AG10803 (cell line): ENCODE measurements around the gene SLC2A9.

Experiments
- DNase-seq: peaks from one replicate; pipeline ENCODE4 v3.0.0; 2010; ENCODE audit warnings: low read depth
- H3K4me3 ChIP-seq: 2 replicates; pipeline ENCODE4 v1.5.1; 2011; ENCODE audit warnings: mild to moderate bottlenecking, low read length, control low read depth
- TF ChIP-seq, protein P1 (sequence below): conservative IDR thresholded peaks from 2 replicates; pipeline ENCODE4 v1.5.1; 2011; ENCODE audit warnings: mild to moderate bottlenecking, low read length, control low read depth, inconsistent platforms

Gene SLC2A9

DNA sequence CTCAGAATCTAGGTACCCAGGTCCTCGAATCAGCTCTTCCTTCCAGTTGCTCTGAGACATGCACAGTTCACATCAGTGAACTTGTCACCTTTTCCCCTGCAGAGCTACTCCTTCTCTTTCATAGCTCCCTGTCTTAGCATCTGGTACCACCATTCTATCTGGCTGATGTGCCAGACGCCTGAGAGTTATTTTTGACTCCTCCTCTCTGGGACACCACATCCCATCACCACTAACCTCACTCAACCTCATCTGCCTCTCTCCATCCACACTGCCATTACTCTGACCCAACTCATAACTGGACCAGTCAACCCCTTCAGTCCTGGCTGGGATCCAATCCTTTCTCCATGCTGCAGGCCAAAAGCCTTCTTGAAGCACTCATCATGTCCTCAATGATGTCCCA, 44.5 kb downstream of the SLC2A9 start:
- no peak for DNase-seq
- TF ChIP-seq, protein P1, sequence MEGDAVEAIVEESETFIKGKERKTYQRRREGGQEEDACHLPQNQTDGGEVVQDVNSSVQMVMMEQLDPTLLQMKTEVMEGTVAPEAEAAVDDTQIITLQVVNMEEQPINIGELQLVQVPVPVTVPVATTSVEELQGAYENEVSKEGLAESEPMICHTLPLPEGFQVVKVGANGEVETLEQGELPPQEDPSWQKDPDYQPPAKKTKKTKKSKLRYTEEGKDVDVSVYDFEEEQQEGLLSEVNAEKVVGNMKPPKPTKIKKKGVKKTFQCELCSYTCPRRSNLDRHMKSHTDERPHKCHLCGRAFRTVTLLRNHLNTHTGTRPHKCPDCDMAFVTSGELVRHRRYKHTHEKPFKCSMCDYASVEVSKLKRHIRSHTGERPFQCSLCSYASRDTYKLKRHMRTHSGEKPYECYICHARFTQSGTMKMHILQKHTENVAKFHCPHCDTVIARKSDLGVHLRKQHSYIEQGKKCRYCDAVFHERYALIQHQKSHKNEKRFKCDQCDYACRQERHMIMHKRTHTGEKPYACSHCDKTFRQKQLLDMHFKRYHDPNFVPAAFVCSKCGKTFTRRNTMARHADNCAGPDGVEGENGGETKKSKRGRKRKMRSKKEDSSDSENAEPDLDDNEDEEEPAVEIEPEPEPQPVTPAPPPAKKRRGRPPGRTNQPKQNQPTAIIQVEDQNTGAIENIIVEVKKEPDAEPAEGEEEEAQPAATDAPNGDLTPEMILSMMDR, result no peak
- H3K4me3 ChIP-seq, result no peak overlapping the region

DNA sequence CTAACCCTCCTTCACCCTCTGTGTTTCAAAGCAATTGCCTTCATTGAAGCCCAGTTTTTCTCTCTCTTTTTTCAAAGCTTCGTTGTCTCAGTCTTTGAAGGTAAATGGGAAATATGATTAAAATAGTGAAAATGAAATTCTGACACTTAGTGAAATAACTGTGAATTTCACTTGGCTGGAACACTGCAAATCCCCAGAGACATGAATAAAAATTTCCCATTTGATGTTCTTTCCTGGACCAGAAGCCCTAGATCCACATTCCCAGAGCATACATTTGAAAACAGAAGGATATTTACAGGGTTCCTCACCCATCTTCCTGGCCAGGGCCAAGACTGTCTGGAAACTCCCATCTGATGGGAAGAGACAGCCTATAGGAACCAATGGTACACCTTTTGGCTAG, 45.0 kb downstream of the SLC2A9 start:
- H3K4me3 ChIP-seq, result no peak overlapping the region
- TF ChIP-seq, protein P1, result no peak
- DNase-seq, result no peak

DNA sequence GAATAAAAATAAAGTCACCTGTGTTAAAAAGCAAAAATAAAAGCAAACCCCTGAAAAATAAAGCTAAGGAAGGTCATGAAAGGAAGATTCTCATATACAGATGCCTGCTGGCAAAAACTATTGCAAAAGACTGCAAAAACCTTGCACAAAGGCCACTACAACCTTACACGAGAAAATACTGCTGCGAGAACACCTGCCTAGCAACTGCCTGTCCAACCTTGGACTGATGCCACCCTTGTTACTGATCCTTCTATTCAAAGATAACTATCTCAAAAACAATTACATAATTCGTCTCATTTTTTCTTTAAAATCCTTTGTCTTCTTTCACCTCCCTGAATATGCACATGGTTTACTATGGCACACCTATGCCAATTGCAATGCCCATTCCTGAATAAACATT, 49.6 kb downstream of the SLC2A9 start:
- no peak overlapping the region for H3K4me3 ChIP-seq
- TF ChIP-seq, protein P1, result no peak
- DNase-seq, result no peak

DNA sequence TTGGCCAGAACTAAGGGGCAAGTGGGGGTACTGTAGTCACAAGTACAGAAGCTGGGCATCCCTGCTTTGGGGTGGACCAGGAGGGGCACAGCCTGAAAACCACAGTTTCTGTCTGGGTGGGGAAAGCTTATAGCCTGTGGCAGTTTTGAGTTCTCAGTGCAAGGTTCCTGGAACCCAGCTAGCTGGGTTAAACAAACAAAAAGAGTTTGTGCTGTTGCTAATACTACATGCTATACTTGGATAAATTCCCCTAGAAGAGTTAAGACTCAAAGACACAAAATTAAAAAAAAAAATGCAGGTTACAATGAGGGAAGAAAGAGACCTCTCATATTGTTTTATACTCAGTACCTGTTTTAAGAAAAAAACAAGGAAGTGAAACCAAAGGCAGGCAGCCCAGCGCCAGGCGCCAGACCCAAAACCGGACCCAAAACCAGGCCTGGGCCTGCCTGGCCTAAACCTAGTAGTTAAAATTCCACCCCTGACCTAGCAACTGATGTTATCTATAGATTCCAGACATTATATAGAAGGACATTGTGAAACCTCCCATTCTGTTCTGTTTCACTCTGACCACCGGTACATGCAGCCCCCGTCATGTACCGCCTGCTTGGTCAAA, 50.8 kb downstream of the SLC2A9 start:
- H3K4me3 ChIP-seq, result no peak overlapping the region
- TF ChIP-seq, protein P1, result no peak
- DNase-seq, result no peak

DNA sequence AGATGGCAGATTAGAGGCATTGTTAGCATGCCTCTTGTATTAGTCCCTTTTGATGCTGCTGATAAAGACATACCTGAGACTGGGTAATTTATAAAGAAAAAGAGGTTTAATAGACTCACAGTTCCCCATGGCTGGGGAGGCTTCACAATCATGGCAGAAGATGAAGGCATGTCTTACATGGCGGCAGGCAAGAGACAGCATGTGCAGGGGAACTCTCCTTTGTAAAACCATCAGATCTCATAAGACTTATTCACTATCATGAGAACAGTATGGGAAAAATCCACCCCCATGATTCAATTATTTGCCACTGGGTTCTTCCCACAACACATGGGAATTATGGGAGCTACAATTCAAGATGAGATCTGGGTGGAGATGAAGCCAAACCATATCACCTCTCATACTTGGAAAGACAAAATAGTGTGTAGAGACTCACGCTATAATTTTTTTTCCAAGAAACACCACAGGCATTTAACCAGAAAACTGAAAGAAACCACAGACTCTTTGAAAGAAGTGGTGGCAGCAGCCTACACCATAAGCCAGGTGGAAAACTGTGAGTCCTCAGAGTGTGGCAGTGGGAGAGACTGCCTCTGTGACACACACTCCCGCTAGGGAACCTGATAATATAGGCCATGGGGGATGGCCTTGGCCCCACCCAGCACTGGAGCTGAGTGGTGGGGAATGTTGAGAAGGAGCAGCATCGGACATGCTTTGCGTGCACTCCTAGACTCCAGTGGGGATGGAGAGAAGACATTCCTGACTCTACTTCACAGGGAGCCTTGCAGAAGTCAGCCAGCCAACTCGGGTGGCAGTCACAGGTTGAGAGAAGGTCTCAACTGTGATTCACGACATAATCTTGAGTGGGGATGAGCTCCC, 51.5 kb downstream of the SLC2A9 start:
- DNase-seq, result no peak
- no peak overlapping the region for H3K4me3 ChIP-seq
- TF ChIP-seq, protein P1, result no peak

DNA sequence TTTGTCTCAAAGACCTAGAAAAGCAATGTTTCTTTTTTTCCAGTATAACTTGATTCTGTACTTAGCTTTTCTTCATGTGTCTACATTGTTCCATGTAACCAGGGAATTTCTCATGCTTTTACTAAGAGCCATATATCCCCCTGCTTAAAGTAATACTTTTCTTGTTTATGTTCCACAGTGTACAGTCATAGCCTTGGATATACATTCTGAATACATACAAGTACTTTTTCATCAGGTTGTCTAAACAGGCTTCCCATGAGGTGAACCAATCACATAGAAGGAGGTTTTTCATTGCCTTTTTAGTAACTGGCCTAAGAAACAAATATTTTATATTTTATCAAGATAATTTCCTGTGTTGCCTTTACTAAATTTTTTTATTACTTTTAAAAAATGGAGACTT, 52.8 kb downstream of the SLC2A9 start:
- no peak for DNase-seq
- no peak overlapping the region for H3K4me3 ChIP-seq
- TF ChIP-seq, protein P1, result no peak

DNA sequence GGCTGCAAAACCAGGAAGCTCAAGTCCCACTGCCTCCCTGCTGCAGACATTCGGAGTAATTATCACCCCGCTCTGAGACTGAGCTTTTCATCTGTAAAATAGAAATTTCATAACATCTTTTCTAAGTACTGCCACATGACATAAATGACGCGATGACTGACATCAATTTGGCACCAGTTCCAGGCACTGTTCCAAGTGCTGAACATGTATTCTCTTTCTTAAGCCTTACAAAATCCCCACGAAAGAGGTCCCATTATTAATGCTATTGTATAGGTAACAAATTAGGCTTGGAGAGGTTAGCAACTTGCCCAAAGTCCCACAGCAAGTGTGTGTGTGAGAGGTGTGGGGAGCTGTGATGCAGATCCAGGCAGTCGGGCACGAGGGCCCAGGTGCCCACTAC, 56.4 kb downstream of the SLC2A9 start:
- TF ChIP-seq, protein P1, result no peak
- no peak for DNase-seq
- no peak overlapping the region for H3K4me3 ChIP-seq
